Natural killer cell treated with Interleukin-12 subunit alpha and Interleukin-12 subunit beta and Interleukin-15 and Interleukin-18, amount 100 ng/mL, for 72 hours (primary cell): ENCODE results near the gene CACNG3. TPM values are rescaled to one million over a fixed set of nuclear protein-coding genes. Genes with fewer than 3 reads are reported as not detected.
A peak's percentile ranks its signal among the peaks of the same experiment; 100 is the strongest.
"Not testable (repeated sequence)": the region's sequence is repeated elsewhere in the genome, so short reads cannot be mapped to it uniquely, and the experiment has no call there.

Source experiments
- ATAC-seq, 2 donors: fragments of 150-1000 bp; cut with Tn5 transposase in 1 of 2; sonication (Bioruptor Pico), chemical (Tn5 transposase) in 1 of 2; 2 replicates each; pipeline ENCODE4 v1.10.0; 2021
- DNase-seq: peaks from one replicate; pipeline ENCODE4 v3.0.0; 2022; ENCODE audit warnings: low spot score
- H3K27ac Mint-ChIP-seq, 2 donors: 1 replicate in 1 of 2; 2 replicates in 1 of 2; pipeline ENCODE4 v1.8.0; 2022; ENCODE audit warnings: mixed read lengths in 2 of 2, mild to moderate bottlenecking in 1 of 2, moderate library complexity in 1 of 2
- H3K27me3 Mint-ChIP-seq, 2 donors: 1 replicate in 1 of 2; 2 replicates in 1 of 2; pipeline ENCODE4 v1.8.0; 2022; ENCODE audit warnings: mixed read lengths in 2 of 2
- H3K36me3 Mint-ChIP-seq: one replicate; pipeline ENCODE4 v1.8.0; 2022; ENCODE audit warnings: mixed read lengths
- H3K4me1 Mint-ChIP-seq, 2 donors: 1 replicate in 1 of 2; 2 replicates in 1 of 2; pipeline ENCODE4 v1.8.0; 2022; ENCODE audit warnings: low read depth in 2 of 2, mixed read lengths in 2 of 2, mild to moderate bottlenecking in 1 of 2
- H3K4me3 Mint-ChIP-seq: one replicate; pipeline ENCODE4 v1.8.0; 2022; ENCODE audit warnings: mixed read lengths
- H3K9me3 Mint-ChIP-seq: 2 replicates; pipeline ENCODE4 v1.8.0; 2022; ENCODE audit warnings: mixed read lengths
- total RNA-seq, 2 donors: library from RNA; stranded (reverse); gene quantifications; one replicate each; pipeline ENCODE4 v1.2.3, GENCODE V29; 2022

CACNG3 gene
- total RNA-seq, 2 donors from 2014 or later = not detected

DNA sequence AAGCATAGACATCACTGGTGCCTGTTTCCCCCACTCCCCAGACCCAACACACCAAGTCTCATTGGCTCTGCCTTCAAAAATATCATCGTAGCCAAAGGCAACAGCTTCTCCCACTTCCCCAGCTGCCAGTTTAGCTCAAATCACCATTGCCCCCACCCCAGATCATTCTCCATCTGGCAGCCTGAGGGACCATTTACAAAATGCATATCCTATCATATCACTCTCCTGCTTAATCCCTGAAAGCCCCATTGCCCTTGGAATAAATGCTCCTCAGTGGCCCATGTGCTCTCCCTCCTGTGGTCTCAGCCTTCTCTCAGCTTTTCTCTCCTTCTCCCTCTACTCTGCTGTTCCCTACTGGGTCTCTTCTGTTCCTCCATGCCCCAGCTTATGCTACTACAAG is 68.3 kb downstream of the CACNG3 start:
- H3K27ac Mint-ChIP-seq = no peak overlapping the region
- no peaks in the 10 kb centered on the region for H3K9me3 Mint-ChIP-seq
- DNase-seq (no peak), ATAC-seq (no peak)
- peaks cover 20 to 22% of the 10 kb centered on the region in 2 donors for H3K27me3 Mint-ChIP-seq
- no peaks in the 10 kb centered on the region for H3K4me1 Mint-ChIP-seq
- H3K4me3 Mint-ChIP-seq = no peak overlapping the region
- no peaks in the 10 kb centered on the region for H3K36me3 Mint-ChIP-seq

DNA sequence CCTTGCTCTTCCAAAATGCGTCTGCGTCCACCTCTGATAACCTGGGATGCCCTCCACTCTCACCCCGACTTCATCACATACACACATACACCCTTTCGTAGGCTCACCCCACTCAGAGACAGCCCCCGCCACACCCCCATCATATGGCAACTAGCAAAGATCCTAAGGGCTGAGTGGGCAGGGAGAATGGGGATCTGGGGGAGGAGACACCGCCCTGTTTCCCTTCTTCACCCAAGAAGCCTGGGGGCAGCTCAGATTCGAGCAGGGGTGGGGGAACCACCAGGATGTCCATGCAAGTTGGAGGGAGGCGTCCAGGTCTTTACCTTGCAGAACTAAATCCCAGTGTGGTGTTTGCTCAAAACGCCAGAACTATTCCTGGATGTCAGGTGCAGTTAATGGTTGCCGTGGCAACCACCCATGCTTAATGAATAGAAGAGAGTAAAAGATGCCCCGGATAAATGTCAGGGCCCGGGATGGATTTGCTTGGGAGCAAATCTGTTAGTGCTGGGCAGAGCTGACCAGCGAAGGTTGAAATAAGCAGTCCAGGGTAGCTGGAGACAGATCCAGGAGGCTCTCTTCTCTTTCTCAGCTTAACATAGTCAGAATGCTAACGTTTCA is 72.8 kb downstream of the CACNG3 start:
- H3K9me3 Mint-ChIP-seq = no peaks in the 10 kb centered on the region
- H3K27ac Mint-ChIP-seq = no peak overlapping the region
- no peaks in the 10 kb centered on the region for H3K36me3 Mint-ChIP-seq
- peaks cover 19% of the 10 kb centered on the region in 2 donors for H3K27me3 Mint-ChIP-seq
- ATAC-seq (no peak), DNase-seq (no peak)
- H3K4me1 Mint-ChIP-seq = no peaks in the 10 kb centered on the region
- H3K4me3 Mint-ChIP-seq = no peak overlapping the region

DNA sequence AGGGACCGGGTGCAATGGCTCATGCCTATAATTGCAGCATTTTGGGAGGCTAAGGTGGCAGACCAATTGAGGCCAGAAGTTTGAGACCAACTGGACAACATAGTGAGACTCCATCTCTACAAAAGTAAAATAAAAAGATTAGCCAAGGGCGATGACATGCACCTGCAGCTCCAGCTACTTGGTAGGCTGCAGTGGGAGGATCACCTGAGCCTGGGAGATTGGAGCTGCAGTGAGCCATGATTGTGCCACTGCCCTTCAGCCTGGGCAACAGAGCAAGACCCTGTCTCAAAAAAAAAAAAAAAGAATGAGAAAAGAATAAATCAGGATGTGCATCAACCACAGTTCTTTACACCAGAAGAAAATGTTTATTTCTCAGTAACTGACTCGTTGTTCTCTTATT is 76.0 kb downstream of the CACNG3 start:
- no peak for ATAC-seq
- no peak for DNase-seq
- Mint-ChIP-seq H3K4me1 (no peaks in the 10 kb centered on the region), H3K27me3 (peaks cover 7 to 10% of the 10 kb centered on the region in 2 donors), H3K36me3 (no peaks in the 10 kb centered on the region), H3K4me3 (no peak overlapping the region), H3K9me3 (no peaks in the 10 kb centered on the region), H3K27ac (no peak overlapping the region)

DNA sequence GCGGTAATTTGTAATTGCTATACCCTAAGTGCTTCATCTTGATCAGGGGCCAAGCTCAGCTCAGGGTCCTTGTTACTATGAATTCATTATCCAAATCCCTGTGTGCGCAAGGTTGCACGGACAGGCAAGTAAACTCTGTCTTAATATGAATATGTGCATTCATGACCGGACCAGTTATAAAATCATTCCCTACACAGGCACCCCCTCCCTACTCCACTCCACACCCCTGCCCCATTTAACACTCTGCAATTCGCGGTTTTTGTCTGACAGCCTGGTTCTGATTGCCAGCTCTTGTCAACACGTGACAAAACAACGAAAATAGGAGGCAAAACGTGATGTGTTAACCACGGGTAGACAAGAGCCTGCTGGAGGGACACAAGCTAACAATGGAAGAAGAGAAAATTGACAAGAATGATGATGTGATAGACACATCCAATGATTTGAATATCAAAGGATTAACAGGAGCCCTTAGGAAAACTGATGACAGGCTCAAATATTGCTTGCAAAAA is 76.5 kb downstream of the CACNG3 start:
- Mint-ChIP-seq H3K27me3 (peaks cover 7 to 10% of the 10 kb centered on the region in 2 donors), H3K4me3 (no peak overlapping the region), H3K36me3 (no peaks in the 10 kb centered on the region), H3K4me1 (no peaks in the 10 kb centered on the region), H3K27ac (no peak overlapping the region), H3K9me3 (no peaks in the 10 kb centered on the region)
- DNase-seq (no peak), ATAC-seq (no peak)

DNA sequence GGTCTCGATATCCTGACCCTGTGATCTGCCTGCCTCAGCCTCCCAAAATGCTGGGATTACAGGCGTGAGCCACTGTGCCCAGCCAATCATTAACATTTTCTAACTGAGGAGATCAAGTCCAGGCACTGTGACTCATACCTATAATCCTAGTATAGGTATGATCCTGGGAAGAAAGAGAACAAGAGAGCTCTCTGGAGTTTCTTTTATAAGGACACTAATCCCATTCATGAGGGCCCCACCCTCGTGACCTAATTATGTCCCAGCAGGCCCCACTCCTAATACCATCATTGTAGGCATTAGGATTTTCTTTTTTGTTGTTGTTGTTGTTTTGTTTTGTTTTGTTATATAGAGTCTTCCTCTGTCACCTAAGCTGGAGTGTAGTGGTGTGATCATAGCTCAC is 80.4 kb downstream of the CACNG3 start:
- Mint-ChIP-seq H3K4me1 (no peaks in the 10 kb centered on the region), H3K4me3 (no peak overlapping the region), H3K9me3 (no peaks in the 10 kb centered on the region), H3K27me3 (peaks cover 9 to 24% of the 10 kb centered on the region in 2 donors), H3K36me3 (no peaks in the 10 kb centered on the region), H3K27ac (no peak overlapping the region)
- DNase-seq (no peak), ATAC-seq (no peak)

DNA sequence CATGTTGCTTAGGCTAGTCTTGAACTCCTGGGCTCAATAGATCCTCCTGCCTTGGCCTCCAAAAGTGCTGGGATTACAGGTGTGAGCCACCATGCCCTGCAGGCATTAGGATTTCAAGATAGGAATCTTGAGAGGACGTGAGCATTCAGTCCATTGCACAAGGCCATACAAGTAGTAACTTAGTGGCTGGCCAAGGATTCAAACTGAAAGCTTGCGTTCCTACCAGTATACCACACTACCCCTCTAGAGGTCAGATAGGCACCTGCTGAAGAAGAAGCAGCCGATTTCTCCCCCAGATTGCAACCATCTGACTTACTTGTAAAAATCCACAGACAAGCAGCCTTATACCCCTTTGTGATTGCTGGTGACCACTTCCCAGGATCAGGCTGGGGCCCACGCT is 80.9 kb downstream of the CACNG3 start:
- H3K4me1 Mint-ChIP-seq = no peaks in the 10 kb centered on the region
- no peak for ATAC-seq
- H3K27me3 Mint-ChIP-seq = peaks cover 4 to 20% of the 10 kb centered on the region in 2 donors
- no peak overlapping the region for H3K27ac Mint-ChIP-seq
- no peaks in the 10 kb centered on the region for H3K9me3 Mint-ChIP-seq
- DNase-seq = no peak
- H3K4me3 Mint-ChIP-seq = no peak overlapping the region
- H3K36me3 Mint-ChIP-seq = no peaks in the 10 kb centered on the region

DNA sequence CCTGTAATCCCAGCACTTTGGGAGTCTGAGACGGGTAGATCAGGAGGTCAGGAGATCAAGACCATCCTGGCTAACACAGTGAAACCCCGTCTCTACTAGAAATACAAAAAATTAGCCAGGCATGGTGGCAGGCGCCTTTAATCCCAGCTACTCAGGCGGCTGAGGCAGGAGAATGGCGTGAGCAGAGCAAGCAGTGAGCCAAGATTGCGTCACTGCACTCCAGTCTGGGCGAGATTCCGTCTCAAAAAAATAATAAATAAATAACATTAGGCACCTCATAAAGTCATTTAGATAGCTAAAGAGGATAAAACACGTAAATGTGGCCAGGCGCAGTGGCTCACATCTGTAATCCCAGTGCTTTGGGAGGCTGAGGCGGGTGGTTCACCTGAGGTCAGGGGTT is 87.7 kb downstream of the CACNG3 start:
- ATAC-seq, DNase-seq, H3K4me3 Mint-ChIP-seq, H3K27ac Mint-ChIP-seq, H3K9me3 Mint-ChIP-seq, H3K36me3 Mint-ChIP-seq, H3K4me1 Mint-ChIP-seq: not testable (repeated sequence)
- peaks cover 7 to 33% of the 10 kb centered on the region in 2 donors for H3K27me3 Mint-ChIP-seq

DNA sequence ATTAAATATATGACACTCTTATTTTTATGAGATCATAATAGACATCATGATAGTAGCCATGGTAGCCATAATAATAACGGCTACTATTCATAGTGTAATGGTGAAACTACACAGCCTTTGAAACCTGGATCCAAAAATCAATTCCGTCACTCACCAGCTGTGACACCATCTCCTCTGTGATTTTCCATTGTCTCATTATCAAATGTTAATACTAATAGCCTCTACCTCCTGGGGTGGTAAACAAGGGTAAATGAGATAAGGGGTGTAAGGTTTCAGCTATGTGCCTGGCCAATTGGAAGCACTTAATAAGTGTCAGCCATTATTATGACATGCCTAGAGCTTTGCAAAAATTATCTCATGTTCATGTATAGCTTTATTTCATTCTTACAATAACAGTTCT is 88.6 kb downstream of the CACNG3 start:
- ATAC-seq (no peak), DNase-seq (no peak)
- H3K36me3 Mint-ChIP-seq = no peaks in the 10 kb centered on the region
- no peaks in the 10 kb centered on the region for H3K9me3 Mint-ChIP-seq
- peaks cover 4 to 9% of the 10 kb centered on the region in 2 donors for H3K4me1 Mint-ChIP-seq
- peaks cover 7 to 30% of the 10 kb centered on the region in 2 donors for H3K27me3 Mint-ChIP-seq
- no peak overlapping the region for H3K27ac Mint-ChIP-seq
- H3K4me3 Mint-ChIP-seq = no peak overlapping the region

DNA sequence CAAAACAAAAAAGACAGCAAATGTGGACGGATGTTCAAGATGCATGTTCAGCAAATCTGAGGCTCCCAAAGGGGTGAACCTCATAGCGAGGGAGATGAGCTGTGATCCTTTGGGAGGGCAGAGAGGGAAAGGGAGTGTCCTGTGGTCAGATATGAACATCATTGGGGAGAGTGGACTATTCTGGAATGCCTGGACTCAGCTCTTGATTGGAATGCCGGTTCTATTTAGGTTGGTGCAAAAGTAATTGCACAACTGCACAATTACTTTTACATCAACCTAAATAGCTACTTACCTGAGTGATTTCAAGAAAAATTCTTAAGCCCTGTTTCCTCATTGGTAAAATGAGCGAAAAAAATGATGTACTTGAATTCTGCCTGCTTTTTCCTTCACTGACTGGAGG is 89.6 kb downstream of the CACNG3 start:
- DNase-seq = no peak
- Mint-ChIP-seq H3K36me3 (no peaks in the 10 kb centered on the region), H3K4me1 (peaks cover 4 to 9% of the 10 kb centered on the region in 2 donors), H3K4me3 (no peak overlapping the region), H3K27me3 (peaks cover 6 to 30% of the 10 kb centered on the region in 2 donors), H3K9me3 (no peaks in the 10 kb centered on the region), H3K27ac (no peak overlapping the region)
- ATAC-seq = no peak

DNA sequence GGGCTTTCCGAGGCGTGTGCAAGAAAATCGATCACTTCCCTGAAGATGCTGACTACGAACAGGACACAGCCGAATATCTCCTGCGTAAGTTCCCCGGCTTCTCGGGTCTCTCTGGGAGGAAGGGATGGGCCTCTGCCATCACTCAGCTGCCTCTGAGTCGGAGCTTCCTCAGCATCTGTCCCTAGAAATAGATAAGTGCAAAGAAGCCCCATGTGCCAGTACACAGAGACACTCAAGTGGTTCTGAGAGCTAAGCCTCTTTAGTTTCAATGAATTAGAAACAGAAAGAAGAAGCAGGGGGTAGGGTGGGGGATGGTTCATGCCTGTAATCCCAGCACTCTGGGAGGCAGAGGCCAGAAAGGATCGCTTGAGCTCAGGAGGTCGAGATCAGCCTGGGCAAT is 90.6 kb downstream of the CACNG3 start:
- no peak for DNase-seq

DNA sequence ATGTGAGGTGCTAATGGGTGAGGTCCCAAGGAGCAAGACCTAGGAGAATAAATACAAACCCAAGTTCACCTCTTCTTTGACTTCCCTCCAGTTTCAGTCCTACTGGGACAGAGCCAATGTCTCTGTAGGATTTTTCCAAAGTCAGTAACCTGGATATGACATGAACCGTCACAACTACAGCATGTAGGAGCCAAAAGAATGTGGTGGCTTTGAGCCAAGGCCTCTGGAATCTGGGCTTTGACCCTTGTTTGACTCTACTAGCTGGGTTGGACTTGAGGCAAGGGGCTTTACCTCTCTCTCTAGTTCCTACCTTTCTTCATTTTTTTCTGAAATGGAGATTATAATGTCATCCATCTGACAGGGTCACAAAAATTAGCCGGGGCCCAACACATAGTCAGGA is 91.4 kb downstream of the CACNG3 start:
- H3K36me3 Mint-ChIP-seq = no peaks in the 10 kb centered on the region
- H3K27ac Mint-ChIP-seq = peak overlapping the region in 1 of 2 donors; percentile 4
- no peak for ATAC-seq
- H3K4me1 Mint-ChIP-seq = peaks cover 4 to 9% of the 10 kb centered on the region in 2 donors
- no peaks in the 10 kb centered on the region for H3K9me3 Mint-ChIP-seq
- DNase-seq = no peak
- peak overlapping the region; percentile 54 for H3K4me3 Mint-ChIP-seq
- peaks cover 6 to 26% of the 10 kb centered on the region in 2 donors for H3K27me3 Mint-ChIP-seq

More for the DNA sequence above, 90.6 kb downstream of the CACNG3 start:
- Mint-ChIP-seq H3K4me1 (peaks cover 4 to 9% of the 10 kb centered on the region in 2 donors), H3K27me3 (peaks cover 6 to 26% of the 10 kb centered on the region in 2 donors), H3K4me3 (peak overlapping the region; percentile 54), H3K27ac (peak overlapping the region in 1 of 2 donors; percentile 4), H3K36me3 (no peaks in the 10 kb centered on the region), H3K9me3 (no peaks in the 10 kb centered on the region)
- peak; percentile 15 to 35 for ATAC-seq

DNA sequence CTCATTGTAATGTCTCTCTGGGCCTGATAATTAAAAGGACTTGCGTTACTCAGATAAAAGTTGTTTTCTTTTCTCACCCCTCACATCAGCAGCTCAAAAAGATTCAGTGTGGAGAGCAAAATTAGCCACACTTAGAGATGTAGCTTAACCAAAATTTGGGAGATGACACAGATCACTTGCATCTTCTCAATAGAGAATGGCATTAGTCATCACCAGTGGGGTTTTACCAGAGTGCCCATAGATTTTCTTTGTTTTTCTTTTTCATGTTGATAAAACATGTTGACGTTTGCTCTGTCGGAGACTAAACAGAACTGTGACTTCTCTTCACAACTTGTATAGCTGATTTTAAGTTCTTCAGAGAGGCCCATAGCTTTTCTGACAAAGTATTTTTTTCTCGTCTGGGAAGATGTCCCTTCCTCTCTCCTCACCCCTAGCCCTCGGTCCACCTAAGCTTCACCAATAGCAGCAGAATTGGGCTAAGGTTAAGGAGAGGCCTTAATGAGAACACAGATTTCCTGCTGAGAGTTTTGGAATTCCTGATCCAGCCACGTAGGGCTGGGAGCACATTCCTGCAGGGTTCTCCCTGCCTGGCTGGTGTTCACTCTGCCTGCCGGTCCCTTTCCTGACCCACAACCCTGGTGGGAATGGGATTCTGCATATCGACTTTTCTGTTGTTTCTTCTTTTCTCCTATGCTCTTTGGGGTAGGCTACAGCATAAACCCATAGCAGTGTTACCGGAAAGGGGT is 92.6 kb downstream of the CACNG3 start:
- Mint-ChIP-seq H3K36me3 (no peaks in the 10 kb centered on the region), H3K4me3 (no peak overlapping the region), H3K4me1 (peaks cover 4 to 9% of the 10 kb centered on the region in 2 donors), H3K9me3 (no peaks in the 10 kb centered on the region), H3K27me3 (peaks cover 6 to 26% of the 10 kb centered on the region in 2 donors), H3K27ac (no peak overlapping the region)
- ATAC-seq (peak in 1 of 2 donors; percentile 57), DNase-seq (no peak)

DNA sequence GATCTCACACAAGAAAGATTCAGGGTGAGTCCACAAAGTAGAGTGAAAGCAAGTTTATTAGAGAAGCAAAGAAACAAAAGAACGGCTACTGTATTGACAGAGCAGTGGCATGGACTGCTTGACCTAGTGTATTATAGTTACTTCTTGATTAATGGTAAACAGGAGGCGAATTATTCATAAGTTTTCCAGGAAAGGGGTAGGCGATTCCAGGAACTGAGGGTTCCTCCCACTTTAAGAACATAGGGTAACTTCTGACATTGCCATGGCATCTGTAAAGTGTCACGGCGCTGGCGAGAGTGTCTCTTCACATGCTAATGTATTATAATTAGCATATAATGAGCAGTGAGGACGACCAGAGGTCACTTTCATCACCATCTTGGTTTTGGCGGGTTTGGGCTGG is 93.2 kb downstream of the CACNG3 start:
- Mint-ChIP-seq H3K4me1 (peaks cover 4 to 9% of the 10 kb centered on the region in 2 donors), H3K27me3 (peaks cover 9 to 26% of the 10 kb centered on the region in 2 donors), H3K4me3 (no peak overlapping the region), H3K27ac (no peak overlapping the region), H3K36me3 (no peaks in the 10 kb centered on the region), H3K9me3 (no peaks in the 10 kb centered on the region)
- DNase-seq (no peak), ATAC-seq (no peak)

DNA sequence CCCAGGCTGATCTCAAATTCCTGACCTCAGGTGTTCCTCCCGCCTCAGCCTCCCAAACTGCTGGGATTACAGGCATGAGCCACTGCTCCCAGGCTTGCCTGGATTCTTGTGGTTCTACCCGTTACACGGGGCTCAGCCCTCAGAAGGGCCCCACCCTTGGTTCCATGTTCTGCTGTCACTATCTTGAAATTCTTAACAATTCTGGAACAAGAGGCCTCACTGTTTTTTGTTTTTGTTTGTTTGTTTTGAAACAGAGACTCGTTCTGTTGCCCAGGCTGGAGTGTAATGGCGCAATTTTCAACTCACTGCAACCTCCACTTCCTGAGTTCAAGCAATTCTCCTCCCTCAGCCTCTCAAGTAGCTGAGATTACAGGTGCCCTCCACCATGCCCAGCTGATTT is 96.6 kb downstream of the CACNG3 start:
- ATAC-seq = no peak
- no peaks in the 10 kb centered on the region for H3K4me1 Mint-ChIP-seq
- H3K9me3 Mint-ChIP-seq = no peaks in the 10 kb centered on the region
- H3K4me3 Mint-ChIP-seq = no peak overlapping the region
- no peak for DNase-seq
- H3K36me3 Mint-ChIP-seq = no peaks in the 10 kb centered on the region
- no peak overlapping the region for H3K27ac Mint-ChIP-seq
- H3K27me3 Mint-ChIP-seq = peaks cover 9 to 17% of the 10 kb centered on the region in 2 donors
